Ectodermal cell (in vitro differentiated cells): ENCODE data around the gene SLC39A8.
"Not testable (repeated sequence)": the region's sequence is repeated elsewhere in the genome, so short reads cannot be mapped to it uniquely, and the experiment has no call there.

Source experiments
- H3K27ac ChIP-seq: 2 replicates; pipeline ENCODE4 v1.7.0; 2013; ENCODE audit warnings: mild to moderate bottlenecking, low read depth, low read length; ENCODE audit not compliant: insufficient read depth, poor library complexity, severe bottlenecking
- H3K27me3 ChIP-seq: 2 replicates; pipeline ENCODE4 v1.7.0; 2013; ENCODE audit warnings: mild to moderate bottlenecking, low read length; ENCODE audit not compliant: insufficient read depth, control insufficient read depth, poor library complexity, severe bottlenecking
- H3K36me3 ChIP-seq: one replicate; pipeline ENCODE4 v1.7.0; 2013; ENCODE audit warnings: low read length; ENCODE audit not compliant: control insufficient read depth, insufficient read depth
- H3K4me1 ChIP-seq: one replicate; pipeline ENCODE4 v1.7.0; 2013; ENCODE audit warnings: low read length; ENCODE audit not compliant: control insufficient read depth, insufficient read depth
- H3K4me3 ChIP-seq: 2 replicates; pipeline ENCODE4 v1.7.0; 2013; ENCODE audit warnings: low read depth, low read length, control low read depth; ENCODE audit not compliant: insufficient read depth
- H3K9me3 ChIP-seq: 2 replicates; pipeline ENCODE4 v1.7.0; 2013; ENCODE audit warnings: mild to moderate bottlenecking, low read length, moderate library complexity; ENCODE audit not compliant: control insufficient read depth
- WGBS, 2 experiments: methylation state at CpG; one replicate each; pipeline ENCODE4 v1.1.7; 2013; ENCODE audit warnings: missing lambda C conversion rate in 2 of 2; 5-methylcytosine and 5-hydroxymethylcytosine counted together

SLC39A8 gene

GRCh38 chr4:102246416-102246815 is 98.9 kb downstream of the SLC39A8 start:
- Histone ChIP-seq H3K4me3 (no peak overlapping the region), H3K27me3 (no peaks in the 10 kb centered on the region), H3K4me1 (no peaks in the 10 kb centered on the region), H3K36me3 (no peaks in the 10 kb centered on the region), H3K9me3 (no peaks in the 10 kb centered on the region), H3K27ac (no peak overlapping the region)
- WGBS, 2 experiments = 91 to 96% methylated on average over 4 of the region's 4 CpGs

GRCh38 chr4:102244878-102245535 is 100.3 kb downstream of the SLC39A8 start:
- Histone ChIP-seq H3K27ac (no peak overlapping the region), H3K4me1 (no peaks in the 10 kb centered on the region), H3K27me3 (no peaks in the 10 kb centered on the region), H3K9me3 (no peaks in the 10 kb centered on the region), H3K4me3 (no peak overlapping the region), H3K36me3 (no peaks in the 10 kb centered on the region)
- 81 to 84% methylated on average over 23 of the region's 23 CpGs for WGBS, 2 experiments

GRCh38 chr4:102243296-102243695 is 102.0 kb downstream of the SLC39A8 start:
- not testable (repeated sequence) for H3K9me3 ChIP-seq, H3K4me3 ChIP-seq, H3K4me1 ChIP-seq, H3K27ac ChIP-seq, H3K36me3 ChIP-seq, H3K27me3 ChIP-seq
- WGBS, 2 experiments = 74 to 76% methylated on average over 5 of the region's 5 CpGs

GRCh38 chr4:102234243-102234838 is 110.9 kb downstream of the SLC39A8 start:
- Histone ChIP-seq H3K4me3 (no peak overlapping the region), H3K27ac (no peak overlapping the region), H3K27me3 (no peaks in the 10 kb centered on the region), H3K36me3 (no peaks in the 10 kb centered on the region), H3K9me3 (no peaks in the 10 kb centered on the region), H3K4me1 (no peaks in the 10 kb centered on the region)
- 96 to 97% methylated on average over 15 of the region's 15 CpGs for WGBS, 2 experiments

GRCh38 chr4:102230194-102230593 is 115.1 kb downstream of the SLC39A8 start:
- no peaks in the 10 kb centered on the region for H3K27me3 ChIP-seq

GRCh38 chr4:102227388-102227787 is 117.9 kb downstream of the SLC39A8 start:
- Histone ChIP-seq H3K9me3 (no peaks in the 10 kb centered on the region), H3K4me3 (no peak overlapping the region), H3K27ac (no peak overlapping the region), H3K27me3 (no peaks in the 10 kb centered on the region), H3K4me1 (no peaks in the 10 kb centered on the region), H3K36me3 (no peaks in the 10 kb centered on the region)
- no CpG with 5 or more reads among the region's 1 CpG for WGBS, 2 experiments

More at GRCh38 chr4:102230194-102230593, 115.1 kb downstream of the SLC39A8 start:
- H3K27ac ChIP-seq = no peak overlapping the region
- no peaks in the 10 kb centered on the region for H3K4me1 ChIP-seq
- H3K36me3 ChIP-seq = no peaks in the 10 kb centered on the region
- no peak overlapping the region for H3K4me3 ChIP-seq
- no peaks in the 10 kb centered on the region for H3K9me3 ChIP-seq

- Histone ChIP-seq H3K27me3 (no peaks in the 10 kb centered on the region), H3K4me3 (no peak overlapping the region), H3K36me3 (no peaks in the 10 kb centered on the region), H3K4me1 (peaks cover 9% of the 10 kb centered on the region), H3K9me3 (no peaks in the 10 kb centered on the region), H3K27ac (no peak overlapping the region)
- WGBS, 2 experiments = 80% methylated on average over 1 of the region's 1 CpG; no CpG with 5 or more reads in 1 of the 2 experiments
Observed at GRCh38 chr4:102223461-102223860, 121.8 kb downstream of the SLC39A8 start.

- 75% methylated on average over 1 of the region's 1 CpG; no CpG with 5 or more reads in 1 of the 2 experiments for WGBS, 2 experiments
- Histone ChIP-seq H3K4me3 (no peak overlapping the region), H3K27ac (no peak overlapping the region), H3K36me3 (no peaks in the 10 kb centered on the region), H3K4me1 (peaks cover 11% of the 10 kb centered on the region), H3K9me3 (no peaks in the 10 kb centered on the region), H3K27me3 (no peaks in the 10 kb centered on the region)
Observed at GRCh38 chr4:102222838-102223409, 122.4 kb downstream of the SLC39A8 start.

- no peak overlapping the region for H3K27ac ChIP-seq
- 33 to 40% methylated on average over 4 of the region's 4 CpGs for WGBS, 2 experiments
Observed at GRCh38 chr4:102219129-102219528, 126.2 kb downstream of the SLC39A8 start.

GRCh38 chr4:102218656-102219055 is 126.6 kb downstream of the SLC39A8 start:
- H3K4me1 ChIP-seq = peaks cover 11% of the 10 kb centered on the region
- no peak overlapping the region for H3K27ac ChIP-seq
- no peaks in the 10 kb centered on the region for H3K27me3 ChIP-seq
- H3K36me3 ChIP-seq = no peaks in the 10 kb centered on the region
- H3K4me3 ChIP-seq = no peak overlapping the region
- 47 to 58% methylated on average over 2 of the region's 3 CpGs for WGBS, 2 experiments
- no peaks in the 10 kb centered on the region for H3K9me3 ChIP-seq

More at GRCh38 chr4:102219129-102219528, 126.2 kb downstream of the SLC39A8 start:
- Histone ChIP-seq H3K27me3 (no peaks in the 10 kb centered on the region), H3K4me1 (peaks cover 11% of the 10 kb centered on the region), H3K9me3 (no peaks in the 10 kb centered on the region), H3K4me3 (no peak overlapping the region), H3K36me3 (no peaks in the 10 kb centered on the region)
